Measurements from ENCODE around the gene PRKCE.

- TF ChIP-seq CTCF (IDR thresholded peaks at IDR 0.05), result no peak
- TF ChIP-seq REST (IDR thresholded peaks at IDR 0.05; ENCODE audit: insufficient read depth in 1 of 2, low read depth in 2 of 2, low read length in 1 of 2), result no peak
Observed at GRCh38 chr2:45780541-45781463, 129.3 kb downstream of the PRKCE start.
